GM18858 (cell line): ENCODE data around the gene OR5L1.

ENCODE experiments used
- ATAC-seq: cut with Tn5 transposase; IDR thresholded peaks from one replicate; pipeline ENCODE4 v1.9.1; 2021; ENCODE audit not compliant: unreplicated experiment

Gene OR5L1

GRCh38 chr11:55811067-55811466, at the start of gene OR5L1:
Gene OR5L1 (plus strand): TSS chr11:55811367. CDS start chr11:55811467, 100 bp downstream.
- ATAC-seq = no peak

- ATAC-seq = no peak
Measured at GRCh38 chr11:55773138-55773537, 38.0 kb upstream of the OR5L1 start, which contains the start of gene OR5D13. Gene OR5D13 (plus strand): TSS chr11:55773438. CDS start chr11:55773438, 0 bp downstream.

- ATAC-seq = no peak
Measured at GRCh38 chr11:55791606-55792005, 19.6 kb upstream of the OR5L1 start.

- ATAC-seq = no peak
Measured at GRCh38 chr11:55793321-55793720, 17.8 kb upstream of the OR5L1 start.

- ATAC-seq = no peak
Measured at GRCh38 chr11:55795256-55795655, 15.9 kb upstream of the OR5L1 start, which contains the start of gene OR5D14. Gene OR5D14 (plus strand): TSS chr11:55795556. CDS start chr11:55795556, 0 bp downstream.

- ATAC-seq = no peak
Measured at GRCh38 chr11:55806248-55806647, 4.9 kb upstream of the OR5L1 start.

DNA sequence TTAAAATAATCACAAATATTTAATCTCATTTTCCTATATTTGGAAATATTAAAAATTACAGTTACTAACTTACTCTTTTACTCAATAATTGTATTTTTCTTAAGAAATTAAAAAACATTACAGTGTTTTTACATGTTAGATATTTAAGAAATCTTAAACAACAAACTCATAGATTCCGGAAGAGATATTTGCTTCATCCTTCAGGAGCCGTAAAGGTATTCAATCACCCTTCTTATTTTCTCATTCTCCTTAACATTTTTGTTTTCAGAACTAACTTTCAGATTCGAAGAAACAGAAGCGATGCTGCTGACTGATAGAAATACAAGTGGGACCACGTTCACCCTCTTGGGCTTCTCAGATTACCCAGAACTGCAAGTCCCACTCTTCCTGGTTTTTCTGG, 8.2 kb downstream of the OR5L1 start, which contains the start of gene OR5D18:
TSS of gene OR5D18 (plus strand) at position 301 of the 400 bp plus-strand sequence. CDS start at position 301, 0 bp downstream.
- no peak for ATAC-seq

DNA sequence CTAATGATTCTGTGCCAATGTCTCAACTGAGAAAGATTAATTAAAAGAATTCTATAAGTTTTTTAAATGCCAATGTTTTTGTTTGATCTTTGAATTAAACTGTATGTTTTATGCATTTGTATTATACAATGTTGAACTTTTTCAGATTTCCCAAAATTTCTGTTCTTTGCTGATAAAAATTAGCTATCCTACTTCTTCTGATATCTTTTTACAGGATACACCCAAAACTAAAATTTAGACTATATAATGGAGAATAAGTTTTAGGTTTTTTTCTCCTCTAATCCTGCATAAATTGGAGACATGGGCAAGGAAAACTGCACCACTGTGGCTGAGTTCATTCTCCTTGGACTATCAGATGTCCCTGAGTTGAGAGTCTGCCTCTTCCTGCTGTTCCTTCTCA, 15.8 kb downstream of the OR5L1 start, which contains the start of gene OR5L2:
TSS of gene OR5L2 (plus strand) at position 301 of the 400 bp plus-strand sequence. CDS start at position 301, 0 bp downstream.
- no peak for ATAC-seq

GRCh38 chr11:55838452-55838851, 27.3 kb downstream of the OR5L1 start, which contains the start of gene OR5D16:
Gene OR5D16 (plus strand): TSS chr11:55838752. CDS start chr11:55838752, 0 bp downstream.
- ATAC-seq = no peak

- no peak for ATAC-seq
Measured at GRCh38 chr11:55847453-55847852, 36.3 kb downstream of the OR5L1 start.

GRCh38 chr11:55849037-55849436, 37.9 kb downstream of the OR5L1 start:
- no peak for ATAC-seq

GRCh38 chr11:55852141-55852540, 41.0 kb downstream of the OR5L1 start:
- ATAC-seq = no peak

GRCh38 chr11:55854704-55855103, 43.5 kb downstream of the OR5L1 start:
- no peak for ATAC-seq
